22Rv1 (cell line): ENCODE results near the gene KCNQ5.

Experiments used
- CTCF ChIP-seq: fragments of 450-650 bp; IDR thresholded peaks from 2 replicates; pipeline ENCODE4 v1.5.1; 2017; ENCODE audit warnings: mild to moderate bottlenecking
- ZFX ChIP-seq: fragments of 450-650 bp; IDR thresholded peaks from 2 replicates; pipeline ENCODE4 v1.6.1; 2017; ENCODE audit warnings: antibody characterized with exemption, borderline replicate concordance

- TF ChIP-seq CTCF (no peak), ZFX (no peak)
Measured at GRCh38 chr6:72792692-72793091, 170.8 kb downstream of the KCNQ5 start.
